K562 (cell line): ENCODE data around the gene PRR30.

Source experiments
- CTCF ChIP-seq, 3 experiments: IDR thresholded peaks in 2 of 3; conservative IDR thresholded peaks in 1 of 3; 2 replicates each; pipeline ENCODE4 v1.5.1; 2011 to 2012; ENCODE audit warnings: low read length in 3 of 3, mild to moderate bottlenecking in 3 of 3, control low read depth in 2 of 3, improper control_type of control experiment in 1 of 3, inconsistent platforms in 1 of 3, low read depth in 1 of 3, mixed read lengths in 1 of 3, moderate library complexity in 1 of 3; ENCODE audit not compliant: insufficient read depth in 2 of 3
- FOXO4 ChIP-seq: fragments of 450-650 bp; formaldehyde crosslinking; IDR thresholded peaks from 2 replicates; pipeline ENCODE4 v1.4.0; 2020; ENCODE audit warnings: mild to moderate bottlenecking, moderate library complexity
- HNRNPL ChIP-seq: fragments of 200-400 bp; formaldehyde crosslinking; IDR thresholded peaks from 2 replicates; pipeline ENCODE4 v1.6.1; 2017; ENCODE audit warnings: low read depth, mild to moderate bottlenecking, low read length
- JUN ChIP-seq, 2 experiments: sonication (generic) in 1 of 2; formaldehyde crosslinking in 1 of 2; IDR thresholded peaks; 2 replicates each; pipeline versions ENCODE4 v1.6.1 to v1.8.0; 2012 to 2022; ENCODE audit warnings: borderline replicate concordance in 2 of 2, mild to moderate bottlenecking in 2 of 2, improper control_type of control experiment in 1 of 2, low read depth in 1 of 2, low read length in 1 of 2, missing genetic modification reagents in 1 of 2
- TAF1 ChIP-seq: IDR thresholded peaks from 2 replicates; pipeline ENCODE4 v1.6.1; 2011; ENCODE audit warnings: mild to moderate bottlenecking, low read length, moderate library complexity; ENCODE audit not compliant: insufficient read depth, control insufficient read depth, severe bottlenecking; ENCODE audit errors: extremely low read depth
- U2AF1 ChIP-seq: fragments of 200-400 bp; formaldehyde crosslinking; optimal IDR thresholded peaks from 2 replicates; pipeline ENCODE3; 2017; ENCODE audit warnings: mild to moderate bottlenecking, low read depth, low read length, moderate library complexity
- ZNF3 ChIP-seq: fragments of 250-450 bp; sonication (Bioruptor Pico); IDR thresholded peaks from 2 replicates; pipeline ENCODE4 v1.5.0; 2021; ENCODE audit warnings: mild to moderate bottlenecking, moderate library complexity
- ZZZ3 ChIP-seq: fragments of 450-650 bp; IDR thresholded peaks from 2 replicates; pipeline ENCODE4 v1.6.1; 2016; ENCODE audit warnings: antibody characterized with exemption, mild to moderate bottlenecking, moderate library complexity

- TF ChIP-seq ZZZ3 (no peak), ZNF3 (no peak), FOXO4 (no peak), CTCF (IDR thresholded peaks at IDR 0.05 in 2 of 3, conservative IDR thresholded peaks at IDR 0.05 in 1 of 3; ENCODE audit: insufficient read depth in 2 of 3, low read depth in 1 of 3, low read length in 3 of 3) (no peak), U2AF1 (no peak), JUN (IDR thresholded peaks at IDR 0.05; ENCODE audit: borderline replicate concordance, low read depth, low read length) (no peak), JUN (CRISPR knock-in tag; IDR thresholded peaks at IDR 0.05; ENCODE audit: borderline replicate concordance) (no peak), HNRNPL (no peak), TAF1 (no peak)
These were observed 10.3 kb downstream of the PRR30 start for GRCh38 chr2:27128668-27129571.
